Activated CD4-positive, alpha-beta T cell treated with anti-CD3 and anti-CD28 coated beads for 36 hours (primary cell): ENCODE results near the gene CAMK2G. TPM values are rescaled to one million over a fixed set of nuclear protein-coding genes. Genes with fewer than 3 reads are reported as not detected.

Source experiments
- ATAC-seq: fragments of 200-7000 bp; cut with Tn5 transposase; one replicate; pipeline ENCODE4 v1.10.0; 2021; ENCODE audit warnings: mild to moderate bottlenecking, moderate library complexity
- CTCF ChIA-PET: fragments of 350-600 bp; sonication (Branson Sonifier 250); formaldehyde crosslinking; loops from one replicate; lab custom pipeline; 2021; ENCODE audit warnings: antibody characterized with exemption; lab: Charles Lee
- POLR2A ChIA-PET: fragments of 350-600 bp; sonication (Branson Sonifier 250); formaldehyde crosslinking; loops from one replicate; lab custom pipeline; 2021; ENCODE audit warnings: antibody characterized with exemption, inconsistent platforms; lab: Charles Lee
- DNase-seq: peaks from one replicate; pipeline ENCODE4 v3.0.0-alpha.2; 2020
- H3K27ac Mint-ChIP-seq: one replicate; pipeline ENCODE4 v1.8.0; 2021; ENCODE audit warnings: mixed read lengths
- H3K27me3 Mint-ChIP-seq: one replicate; pipeline ENCODE4 v1.8.0; 2021; ENCODE audit warnings: mixed read lengths
- H3K36me3 Mint-ChIP-seq: one replicate; pipeline ENCODE4 v1.8.0; 2021; ENCODE audit warnings: low read depth, mixed read lengths
- H3K4me1 Mint-ChIP-seq: one replicate; pipeline ENCODE4 v1.8.0; 2021; ENCODE audit warnings: mixed read lengths
- H3K4me3 Mint-ChIP-seq: one replicate; pipeline ENCODE4 v1.8.0; 2021; ENCODE audit warnings: mild to moderate bottlenecking, moderate library complexity, mixed read lengths
- H3K9me3 Mint-ChIP-seq: one replicate; pipeline ENCODE4 v1.8.0; 2021; ENCODE audit warnings: low read depth, mixed read lengths
- intact Hi-C, 2 experiments: fragments of 100-400 bp; cut with DNase I in 1 of 2; cut with micrococcal nuclease in 1 of 2; formaldehyde crosslinking; loops; one replicate each; pipeline versions ENCODE4 v1.14.2 to v1.15.1; 2022 to 2024; cut with DNase I, micrococcal nuclease
- total RNA-seq, 2 experiments: library from RNA; stranded (reverse); gene quantifications; one replicate each; pipeline ENCODE4 v1.2.3, GENCODE V29; 2021

Gene CAMK2G
- total RNA-seq, 2 experiments from 2014 or later: 16.4 to 19.4 TPM

GRCh38 chr10:73819513-73820093 lies 54.8 kb downstream of the CAMK2G start:
- ChIA-PET POLR2A (interaction anchor here (0.6 kb wide), 1 partner anchor 662 kb away, joined by 3 read pairs; no protein-coding TSS in a partner anchor), CTCF (interaction anchor here (0.6 kb wide), 1 partner anchor 11 kb away, joined by 3 read pairs; no protein-coding TSS in a partner anchor)
- Mint-ChIP-seq H3K36me3 (peaks cover 5% of the 10 kb centered on the region), H3K27me3 (no peaks in the 10 kb centered on the region), H3K4me3 (no peak overlapping the region), H3K9me3 (no peaks in the 10 kb centered on the region), H3K27ac (no peak overlapping the region), H3K4me1 (no peaks in the 10 kb centered on the region)
- ATAC-seq (no peak), DNase-seq (no peak)
- intact Hi-C loops: no loop called here

- Mint-ChIP-seq H3K36me3 (peaks cover 5% of the 10 kb centered on the region), H3K27me3 (no peaks in the 10 kb centered on the region), H3K9me3 (no peaks in the 10 kb centered on the region), H3K27ac (peak overlapping the region; percentile 47), H3K4me3 (no peak overlapping the region), H3K4me1 (no peaks in the 10 kb centered on the region)
- ChIA-PET POLR2A (no interaction called here), CTCF (interaction anchor here (0.6 to 0.9 kb wide), 2 partner anchors 10 to 11 kb away, joined by 3 read pairs; no protein-coding TSS in a partner anchor)
- intact Hi-C loops: no loop called here
- no peak for DNase-seq
- no peak for ATAC-seq
Observed at GRCh38 chr10:73819081-73819480, 55.3 kb downstream of the CAMK2G start.

- H3K9me3 Mint-ChIP-seq: no peaks in the 10 kb centered on the region
- intact Hi-C loops: no loop called here
- H3K27ac Mint-ChIP-seq: no peak overlapping the region
- ATAC-seq (no peak), DNase-seq (no peak)
- H3K4me3 Mint-ChIP-seq: no peak overlapping the region
- H3K36me3 Mint-ChIP-seq: peaks cover 5% of the 10 kb centered on the region
- ChIA-PET POLR2A (no interaction called here), CTCF (interaction anchor here (0.9 kb wide), 1 partner anchor 9 kb away, joined by 3 read pairs; no protein-coding TSS in a partner anchor)
- H3K4me1 Mint-ChIP-seq: no peaks in the 10 kb centered on the region
- no peaks in the 10 kb centered on the region for H3K27me3 Mint-ChIP-seq
Observed at GRCh38 chr10:73818402-73818801, 56.0 kb downstream of the CAMK2G start.

GRCh38 chr10:73817826-73818225 lies 56.5 kb downstream of the CAMK2G start:
- POLR2A ChIA-PET: no interaction called here
- ATAC-seq: no peak
- CTCF ChIA-PET: no interaction called here
- H3K9me3 Mint-ChIP-seq: no peaks in the 10 kb centered on the region
- intact Hi-C loops: no loop called here
- no peaks in the 10 kb centered on the region for H3K27me3 Mint-ChIP-seq
- H3K4me1 Mint-ChIP-seq: no peaks in the 10 kb centered on the region
- no peak for DNase-seq
- no peak overlapping the region for H3K27ac Mint-ChIP-seq
- H3K4me3 Mint-ChIP-seq: no peak overlapping the region
- H3K36me3 Mint-ChIP-seq: peaks cover 5% of the 10 kb centered on the region

GRCh38 chr10:73816917-73817729 lies 57.2 kb downstream of the CAMK2G start:
- DNase-seq: no peak
- peaks cover 2% of the 10 kb centered on the region for H3K36me3 Mint-ChIP-seq
- ChIA-PET CTCF (interaction anchor here (1.0 to 1.1 kb wide), 2 partner anchors 28 to 33 kb away, joined by 3 read pairs; no protein-coding TSS in a partner anchor), POLR2A (no interaction called here)
- no peaks in the 10 kb centered on the region for H3K9me3 Mint-ChIP-seq
- no peaks in the 10 kb centered on the region for H3K27me3 Mint-ChIP-seq
- peaks cover 2% of the 10 kb centered on the region for H3K4me1 Mint-ChIP-seq
- intact Hi-C loops: no loop called here
- H3K4me3 Mint-ChIP-seq: no peak overlapping the region
- no peak for ATAC-seq
- no peak overlapping the region for H3K27ac Mint-ChIP-seq

GRCh38 chr10:73815719-73816030 lies 58.7 kb downstream of the CAMK2G start:
- intact Hi-C loops: no loop called here
- peaks cover 2% of the 10 kb centered on the region for H3K4me1 Mint-ChIP-seq
- no peak overlapping the region for H3K4me3 Mint-ChIP-seq
- H3K27ac Mint-ChIP-seq: no peak overlapping the region
- DNase-seq: no peak
- no peaks in the 10 kb centered on the region for H3K9me3 Mint-ChIP-seq
- no peak for ATAC-seq
- CTCF ChIA-PET: interaction anchor here (1.0 to 1.5 kb wide), 4 partner anchors 15 to 54 kb away, joined by 3 to 5 read pairs (median 4); no protein-coding TSS in a partner anchor
- POLR2A ChIA-PET: interaction anchor here (0.7 kb wide), 1 partner anchor 335 kb away, joined by 3 read pairs; the partner anchor contains the start of gene AP3M1
- no peaks in the 10 kb centered on the region for H3K27me3 Mint-ChIP-seq
- peaks cover 2% of the 10 kb centered on the region for H3K36me3 Mint-ChIP-seq

GRCh38 chr10:73814896-73815718 lies 59.2 kb downstream of the CAMK2G start:
- H3K27me3 Mint-ChIP-seq: no peaks in the 10 kb centered on the region
- intact Hi-C loops: loop anchor here in 1 of 2 experiments (5.0 kb wide), 1 partner anchor 43 kb away; a partner anchor contains a TSS
- DNase-seq (peak; percentile 40), ATAC-seq (no peak)
- H3K36me3 Mint-ChIP-seq: peaks cover 7% of the 10 kb centered on the region
- H3K4me1 Mint-ChIP-seq: peaks cover 4% of the 10 kb centered on the region
- H3K27ac Mint-ChIP-seq: no peak overlapping the region
- H3K4me3 Mint-ChIP-seq: no peak overlapping the region
- ChIA-PET POLR2A (interaction anchor here (0.7 kb wide), 1 partner anchor 336 kb away, joined by 3 read pairs; the partner anchor contains the start of gene AP3M1), CTCF (interaction anchor here (1.0 to 1.5 kb wide), 5 partner anchors 16 to 65 kb away, joined by 3 to 7 read pairs (median 4); no protein-coding TSS in a partner anchor)
- no peaks in the 10 kb centered on the region for H3K9me3 Mint-ChIP-seq

- CTCF ChIA-PET: interaction anchor here (1.1 to 1.5 kb wide), 3 partner anchors 65 to 144 kb away, joined by 5 to 7 read pairs (median 7); no protein-coding TSS in a partner anchor
- Mint-ChIP-seq H3K36me3 (peaks cover 13% of the 10 kb centered on the region), H3K4me3 (no peak overlapping the region), H3K27ac (no peak overlapping the region), H3K27me3 (no peaks in the 10 kb centered on the region), H3K4me1 (peaks cover 12% of the 10 kb centered on the region), H3K9me3 (no peaks in the 10 kb centered on the region)
- no peak for DNase-seq
- no peak for ATAC-seq
- intact Hi-C loops: loop anchor here in 1 of 2 experiments (5.0 kb wide), 1 partner anchor 42 kb away; a partner anchor contains a TSS
- POLR2A ChIA-PET: no interaction called here
Observed at GRCh38 chr10:73814276-73814895, 60.0 kb downstream of the CAMK2G start.

GRCh38 chr10:73813333-73813732 lies 61.0 kb downstream of the CAMK2G start:
- no peak overlapping the region for H3K27ac Mint-ChIP-seq
- H3K9me3 Mint-ChIP-seq: no peaks in the 10 kb centered on the region
- no peak for DNase-seq
- ChIA-PET CTCF (interaction anchor here (0.7 to 1.2 kb wide), 3 partner anchors 37 to 145 kb away, joined by 3 to 7 read pairs (median 5); no protein-coding TSS in a partner anchor), POLR2A (no interaction called here)
- peaks cover 22% of the 10 kb centered on the region for H3K4me1 Mint-ChIP-seq
- no peak overlapping the region for H3K4me3 Mint-ChIP-seq
- H3K36me3 Mint-ChIP-seq: peaks cover 24% of the 10 kb centered on the region
- intact Hi-C loops: loop anchor here in 1 of 2 experiments (5.0 kb wide), 1 partner anchor 41 kb away; a partner anchor contains a TSS
- no peak for ATAC-seq
- no peaks in the 10 kb centered on the region for H3K27me3 Mint-ChIP-seq

- Mint-ChIP-seq H3K36me3 (peaks cover 27% of the 10 kb centered on the region), H3K4me1 (peaks cover 27% of the 10 kb centered on the region), H3K27me3 (no peaks in the 10 kb centered on the region), H3K9me3 (no peaks in the 10 kb centered on the region), H3K27ac (no peak overlapping the region), H3K4me3 (no peak overlapping the region)
- ChIA-PET CTCF (interaction anchor here (0.6 to 1.2 kb wide), 2 partner anchors 22 to 146 kb away, joined by 3 read pairs; no protein-coding TSS in a partner anchor), POLR2A (no interaction called here)
- intact Hi-C loops: loop anchor here in 1 of 2 experiments (5.0 kb wide), 1 partner anchor 40 kb away; a partner anchor contains a TSS
- ATAC-seq: no peak
- no peak for DNase-seq
Observed at GRCh38 chr10:73812657-73813056, 61.7 kb downstream of the CAMK2G start.
